ENCODE data around the gene PNMA8B.
A peak's percentile ranks its signal among the peaks of the same experiment; 100 is the strongest.

The PNMA8B gene

GRCh38 chr19:46486358-46486757, 9.3 kb downstream of the PNMA8B start:
- ATAC-seq = no peak

GRCh38 chr19:46484656-46485055, 11.0 kb downstream of the PNMA8B start:
- no peak for ATAC-seq

GRCh38 chr19:46482631-46483030, 13.0 kb downstream of the PNMA8B start:
- no peak for ATAC-seq

- ATAC-seq = no peak
These were observed 13.7 kb downstream of the PNMA8B start for GRCh38 chr19:46481947-46482346.

- ATAC-seq = no peak
These were observed 14.3 kb downstream of the PNMA8B start for GRCh38 chr19:46481223-46481848.

- ATAC-seq = no peak
These were observed 15.3 kb downstream of the PNMA8B start for GRCh38 chr19:46480415-46480814.

GRCh38 chr19:46478356-46478986, 17.2 kb downstream of the PNMA8B start:
- ATAC-seq = peak; percentile 36 to 46

- no peak for ATAC-seq
These were observed 19.7 kb downstream of the PNMA8B start for GRCh38 chr19:46475986-46476385.

- ATAC-seq = no peak
These were observed 21.5 kb downstream of the PNMA8B start for GRCh38 chr19:46474211-46474610.

GRCh38 chr19:46472592-46472991, 23.1 kb downstream of the PNMA8B start:
- ATAC-seq = no peak

- no peak for ATAC-seq
These were observed 23.7 kb downstream of the PNMA8B start for GRCh38 chr19:46471811-46472543.

GRCh38 chr19:46471116-46471733, 24.4 kb downstream of the PNMA8B start, which contains the start of gene PNMA8A:
Gene PNMA8A (minus strand): TSS chr19:46471563. CDS start chr19:46471035, 528 bp downstream.
- ATAC-seq = no peak

GRCh38 chr19:46470376-46470775, 25.3 kb downstream of the PNMA8B start:
- no peak for ATAC-seq

- no peak for ATAC-seq
These were observed 26.0 kb downstream of the PNMA8B start for GRCh38 chr19:46469541-46470185.

GRCh38 chr19:46466536-46467196, 29.0 kb downstream of the PNMA8B start:
- ATAC-seq = peak; percentile 65 to 79

- no peak for ATAC-seq
These were observed 32.2 kb downstream of the PNMA8B start for GRCh38 chr19:46463516-46463915.

- ATAC-seq = no peak
These were observed 34.1 kb downstream of the PNMA8B start for GRCh38 chr19:46461537-46461936.

- ATAC-seq = no peak
These were observed 34.7 kb downstream of the PNMA8B start for GRCh38 chr19:46460981-46461380.

- no peak for ATAC-seq
These were observed 35.6 kb downstream of the PNMA8B start for GRCh38 chr19:46460055-46460454.

- no peak for ATAC-seq
These were observed 38.7 kb downstream of the PNMA8B start for GRCh38 chr19:46456930-46457329.

- no peak for ATAC-seq
These were observed 41.4 kb downstream of the PNMA8B start for GRCh38 chr19:46454244-46454643.

- no peak for ATAC-seq
These were observed 42.0 kb downstream of the PNMA8B start for GRCh38 chr19:46453661-46454060.
